ENCODE results near the gene N4BP2L2. TPM values are rescaled to one million over a fixed set of nuclear protein-coding genes. Genes with fewer than 3 reads are reported as not detected.

The N4BP2L2 gene
- total and polyA plus RNA-seq, 2 of the 13 experiments (the other 11 are each of a cell fraction or from before 2014, with no cell fraction given): 58.9 to 81.2 TPM

GRCh38 chr13:32538621-32539246 is at the start of gene N4BP2L2 (continued):
- TF ChIP-seq GRHL1 (CRISPR knock-in tag; conservative IDR thresholded peaks at IDR 0.05): no peak
- TF ChIP-seq IRX3 (CRISPR knock-in tag; IDR thresholded peaks at IDR 0.05; ENCODE audit: borderline replicate concordance, low read depth): no peak
- no peak for TF ChIP-seq ZNF354B (CRISPR knock-in tag; IDR thresholded peaks at IDR 0.05)
- no peak for TF ChIP-seq NFKBIZ (CRISPR knock-in tag; IDR thresholded peaks at IDR 0.05)
- no peak for TF ChIP-seq ZNF333 (CRISPR knock-in tag; IDR thresholded peaks at IDR 0.05; ENCODE audit: borderline replicate concordance)
- TF ChIP-seq MYC (CRISPR knock-in tag; IDR thresholded peaks at IDR 0.05; ENCODE audit: borderline replicate concordance): peak; percentile 63; the same call in 1 of the 2 replicates
- peak; percentile 94 for TF ChIP-seq GABPB1 (CRISPR knock-in tag; IDR thresholded peaks at IDR 0.05)
- TF ChIP-seq ZSCAN25 (CRISPR knock-in tag; IDR thresholded peaks at IDR 0.05): peak; percentile 7; the same call in 1 of the 2 replicates
- no peak for TF ChIP-seq ZNF24 (IDR thresholded peaks at IDR 0.05)
- TF ChIP-seq SMARCC2 (IDR thresholded peaks at IDR 0.05): no peak
- no peak for TF ChIP-seq PLSCR1 (CRISPR knock-in tag; IDR thresholded peaks at IDR 0.05; ENCODE audit: borderline replicate concordance)
- TF ChIP-seq ATAD3A (CRISPR knock-in tag; IDR thresholded peaks at IDR 0.05): no peak
- no peak; the same call in 1 of the 2 replicates for TF ChIP-seq KLF11 (CRISPR knock-in tag; IDR thresholded peaks at IDR 0.05)
- no peak for TF ChIP-seq PBX3 (CRISPR knock-in tag; IDR thresholded peaks at IDR 0.05; ENCODE audit: borderline replicate concordance)
- no peak for TF ChIP-seq HOXD1 (CRISPR knock-in tag; IDR thresholded peaks at IDR 0.05)
- TF ChIP-seq ELF3 (CRISPR knock-in tag; IDR thresholded peaks at IDR 0.05): peak; percentile 79
- peak; percentile 31; the same call in 1 of the 2 replicates for TF ChIP-seq ARID5B (CRISPR knock-in tag; IDR thresholded peaks at IDR 0.05)
- TF ChIP-seq ZNF724P (CRISPR knock-in tag; IDR thresholded peaks at IDR 0.05; ENCODE audit: borderline replicate concordance): no peak
- no peak for TF ChIP-seq ZNF709 (CRISPR knock-in tag; IDR thresholded peaks at IDR 0.05)
- TF ChIP-seq ZNF260 (CRISPR knock-in tag; IDR thresholded peaks at IDR 0.05; ENCODE audit: borderline replicate concordance, low read depth): no peak
- TF ChIP-seq AGO2 (optimal IDR thresholded peaks at IDR 0.05; ENCODE audit: low read depth, low read length): no peak
- TF ChIP-seq ZNF326 (CRISPR knock-in tag; IDR thresholded peaks at IDR 0.05; ENCODE audit: borderline replicate concordance): no peak
- 0 out of 2 replicates have a peak, but pooled peaks have one; percentile 39 for TF ChIP-seq ESRRA (CRISPR knock-in tag; IDR thresholded peaks at IDR 0.05; ENCODE audit: low read depth)
- no peak for TF ChIP-seq TEAD2 (CRISPR knock-in tag; IDR thresholded peaks at IDR 0.05)
